ENCODE data around the gene OR52K2.
A peak's percentile ranks its signal among the peaks of the same experiment; 100 is the strongest.
"Not testable (repeated sequence)": the region's sequence is repeated elsewhere in the genome, so short reads cannot be mapped to it uniquely, and the experiment has no call there.

Gene OR52K2

DNA sequence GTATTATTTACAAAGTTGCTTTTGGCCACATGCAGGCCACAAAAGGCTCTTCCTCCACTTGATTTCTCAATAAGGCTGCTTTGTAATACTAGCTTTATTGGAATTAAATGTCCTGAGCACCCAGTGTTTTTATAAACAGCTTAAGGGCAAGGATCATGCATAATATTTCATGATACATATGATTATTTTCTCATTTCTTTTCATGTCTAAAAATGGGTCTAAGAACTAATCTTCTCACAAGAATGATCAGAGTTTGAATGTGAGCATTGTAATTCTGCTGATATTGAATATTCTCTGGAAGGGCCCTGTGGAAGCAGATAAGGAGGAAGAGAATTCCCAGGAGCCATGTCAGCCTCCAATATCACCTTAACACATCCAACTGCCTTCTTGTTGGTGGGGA lies at the start of gene OR52K2:
TSS of gene OR52K2 (plus strand) at position 301 of the 400 bp plus-strand sequence. CDS start at position 346, 45 bp downstream.
- no peak for DNase-seq (ENCODE audit: low spot score)

- DNase-seq (ENCODE audit: low spot score), result not testable (repeated sequence)
Measured at GRCh38 chr11:4406206-4406605, 42.9 kb upstream of the OR52K2 start.

- DNase-seq (ENCODE audit: low spot score), result no peak
Measured at GRCh38 chr11:4416306-4416705, 32.8 kb upstream of the OR52K2 start.

DNA sequence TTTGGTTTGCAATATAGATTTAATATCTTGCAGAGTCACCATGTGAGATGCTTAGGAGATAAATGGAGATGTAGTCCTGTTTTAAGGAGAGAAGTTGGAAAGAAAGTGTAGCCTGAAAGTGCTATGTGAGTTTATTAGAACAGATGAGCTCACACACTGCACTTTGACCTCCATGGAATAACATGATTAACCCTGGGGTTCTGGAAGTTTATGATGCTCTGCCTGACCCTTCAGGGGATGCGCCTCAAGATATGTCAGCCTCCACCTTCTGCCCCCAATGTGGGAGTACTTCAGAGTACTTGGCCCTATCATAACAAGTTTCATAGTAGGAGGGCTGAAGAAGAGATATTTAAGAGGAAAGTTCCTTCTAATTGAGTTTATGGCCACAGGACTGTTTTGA lies 32.3 kb upstream of the OR52K2 start:
- DNase-seq (ENCODE audit: low spot score), result no peak

- no peak for DNase-seq (ENCODE audit: low spot score)
Measured at GRCh38 chr11:4418403-4418802, 30.7 kb upstream of the OR52K2 start.

DNA sequence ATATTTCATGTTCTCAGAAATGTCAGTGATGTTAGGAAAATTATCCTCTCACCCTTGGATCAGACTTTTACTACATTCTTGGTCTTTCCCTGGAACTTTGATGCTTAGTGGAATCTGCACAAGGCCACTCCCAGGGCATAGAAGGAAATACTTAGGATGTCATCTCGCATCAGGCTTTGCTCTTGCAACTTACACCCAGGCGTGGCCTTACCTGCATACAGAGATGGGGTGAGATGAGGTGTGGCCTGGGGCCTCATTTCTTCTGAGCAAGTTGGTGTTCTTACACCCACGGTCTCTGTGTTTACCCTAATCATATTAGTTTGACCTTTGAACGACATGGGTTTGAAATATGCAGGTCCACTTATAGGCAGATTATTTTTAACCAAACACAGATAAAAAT lies 19.0 kb upstream of the OR52K2 start:
- no peak for DNase-seq (ENCODE audit: low spot score)

DNA sequence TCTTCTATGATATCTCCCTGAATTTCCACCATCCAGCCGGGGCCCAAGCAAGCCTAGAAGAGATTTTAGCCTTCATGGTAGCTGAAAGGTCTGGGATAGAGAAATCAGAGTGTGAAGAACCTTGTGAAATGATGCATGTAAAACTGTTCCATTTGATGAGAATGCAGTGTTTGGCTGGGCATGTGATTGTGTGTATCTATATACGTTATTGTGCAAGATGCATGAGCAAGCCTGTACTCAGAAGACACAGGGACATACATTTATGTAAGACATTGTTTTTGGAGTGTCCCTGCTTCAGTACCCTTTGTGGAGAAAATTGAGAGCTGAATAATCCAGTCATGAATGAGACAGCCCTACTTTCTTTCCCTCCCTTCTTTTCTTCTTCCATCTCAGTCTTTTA lies 15.2 kb upstream of the OR52K2 start:
- no peak for DNase-seq (ENCODE audit: low spot score)

- no peak for DNase-seq (ENCODE audit: low spot score)
Measured at GRCh38 chr11:4436411-4436810, 12.7 kb upstream of the OR52K2 start.

DNA sequence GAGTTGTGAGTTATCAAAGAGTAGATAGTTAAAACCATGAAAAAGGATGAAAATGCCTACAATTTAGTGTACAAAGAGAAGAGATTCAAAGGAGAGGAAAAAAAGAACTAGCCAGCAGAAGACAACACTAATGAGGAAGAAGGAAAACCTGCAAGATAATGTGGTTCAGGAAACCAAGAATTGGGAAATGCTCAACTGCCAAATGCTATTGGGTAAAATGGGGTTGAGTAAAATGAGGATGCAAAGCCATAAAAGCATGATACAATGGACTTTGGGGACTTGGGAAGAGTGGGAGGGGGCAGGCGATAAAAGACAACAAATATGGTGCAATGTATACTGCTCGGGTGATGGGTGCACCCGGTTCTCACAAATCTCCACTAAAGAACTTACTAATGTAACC lies 7.6 kb upstream of the OR52K2 start:
- no peak for DNase-seq (ENCODE audit: low spot score)

- DNase-seq (ENCODE audit: low spot score), result no peak
Measured at GRCh38 chr11:4443232-4443891, 5.7 kb upstream of the OR52K2 start.

DNA sequence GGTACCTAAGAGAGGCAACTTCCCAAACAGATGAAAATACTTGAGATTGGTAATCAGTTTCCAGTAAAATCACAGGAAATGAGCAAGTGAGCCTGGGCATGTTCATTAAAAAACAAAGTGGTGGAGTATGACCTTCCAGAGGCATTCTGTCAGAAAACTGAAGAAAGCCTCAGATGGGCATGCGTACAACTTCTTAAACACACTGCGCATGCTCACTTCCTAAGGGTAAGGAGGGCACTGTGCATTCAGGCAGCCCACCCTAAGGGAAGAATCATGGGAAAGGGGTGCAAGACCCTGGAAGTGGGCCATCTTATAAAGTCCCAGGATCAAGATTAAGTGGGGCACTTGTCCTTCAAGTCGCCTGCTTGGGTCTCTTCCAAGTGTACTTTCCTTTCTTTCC lies 4.0 kb downstream of the OR52K2 start:
- DNase-seq (ENCODE audit: low spot score), result no peak

- DNase-seq (ENCODE audit: low spot score), result no peak
Measured at GRCh38 chr11:4454021-4454420, 4.9 kb downstream of the OR52K2 start.

GRCh38 chr11:4455419-4455818 lies 6.3 kb downstream of the OR52K2 start:
- no peak for DNase-seq (ENCODE audit: low spot score)

GRCh38 chr11:4459500-4459899 lies 10.4 kb downstream of the OR52K2 start:
- peak; percentile 6 for DNase-seq (ENCODE audit: low spot score)

- no peak for DNase-seq (ENCODE audit: low spot score)
Measured at GRCh38 chr11:4460151-4460550, 11.1 kb downstream of the OR52K2 start.

- no peak for DNase-seq (ENCODE audit: low spot score)
Measured at GRCh38 chr11:4464216-4465159, 15.4 kb downstream of the OR52K2 start.

DNA sequence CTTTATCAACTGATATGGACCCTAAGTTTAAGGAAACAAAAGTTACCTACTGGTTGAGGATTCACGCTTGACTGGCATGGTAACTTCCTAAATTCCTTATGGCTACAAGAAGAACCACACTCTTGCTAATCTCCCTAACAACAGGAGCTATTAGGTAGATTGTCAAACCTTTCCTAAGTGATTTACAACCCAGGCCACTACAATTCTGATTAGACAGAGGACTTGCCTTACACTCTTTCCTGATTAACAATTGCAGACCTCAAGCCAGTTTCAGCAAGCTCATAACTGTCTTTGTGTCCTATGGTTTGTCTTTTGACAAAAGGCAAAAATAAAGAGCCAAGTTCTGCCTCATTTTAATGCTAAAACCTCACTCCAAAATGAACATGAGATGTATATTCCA lies 16.3 kb downstream of the OR52K2 start:
- DNase-seq (ENCODE audit: low spot score), result no peak

DNA sequence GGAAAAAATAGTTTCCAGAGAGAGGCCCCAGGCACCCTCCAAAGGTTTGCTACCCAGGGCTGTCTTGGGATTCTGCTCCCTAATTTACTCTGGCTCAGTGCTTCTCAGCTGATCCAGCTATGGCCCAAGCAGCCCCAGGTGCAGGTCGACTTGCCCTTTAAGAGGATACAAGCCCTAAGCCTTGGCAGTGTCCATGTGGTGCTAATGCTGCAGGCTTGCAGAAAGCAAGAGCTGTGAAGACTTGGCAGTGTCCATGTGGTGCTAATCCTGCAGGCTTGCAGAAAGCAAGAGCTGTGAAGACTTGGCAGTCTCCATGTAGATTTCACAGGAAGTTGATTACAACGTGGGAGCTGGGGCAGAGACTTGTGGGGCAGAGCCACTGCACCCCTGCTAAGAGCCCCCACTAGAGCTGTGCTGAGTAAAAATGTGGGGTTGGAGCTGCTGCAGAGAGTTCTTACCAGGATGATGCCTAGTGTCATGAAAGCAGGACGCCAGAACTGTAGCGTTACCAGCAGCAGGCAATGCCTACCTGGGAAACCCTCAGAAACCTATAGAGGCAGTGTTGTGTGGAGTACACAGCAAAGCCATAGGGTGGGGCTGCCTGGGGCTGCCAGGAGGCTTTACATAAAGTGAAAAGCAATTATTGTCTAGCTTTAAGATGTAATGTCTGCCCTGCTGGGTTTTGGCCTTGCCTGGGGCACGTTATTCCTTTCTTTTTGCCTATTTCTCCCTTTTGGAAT lies 17.2 kb downstream of the OR52K2 start:
- DNase-seq (ENCODE audit: low spot score), result no peak

DNA sequence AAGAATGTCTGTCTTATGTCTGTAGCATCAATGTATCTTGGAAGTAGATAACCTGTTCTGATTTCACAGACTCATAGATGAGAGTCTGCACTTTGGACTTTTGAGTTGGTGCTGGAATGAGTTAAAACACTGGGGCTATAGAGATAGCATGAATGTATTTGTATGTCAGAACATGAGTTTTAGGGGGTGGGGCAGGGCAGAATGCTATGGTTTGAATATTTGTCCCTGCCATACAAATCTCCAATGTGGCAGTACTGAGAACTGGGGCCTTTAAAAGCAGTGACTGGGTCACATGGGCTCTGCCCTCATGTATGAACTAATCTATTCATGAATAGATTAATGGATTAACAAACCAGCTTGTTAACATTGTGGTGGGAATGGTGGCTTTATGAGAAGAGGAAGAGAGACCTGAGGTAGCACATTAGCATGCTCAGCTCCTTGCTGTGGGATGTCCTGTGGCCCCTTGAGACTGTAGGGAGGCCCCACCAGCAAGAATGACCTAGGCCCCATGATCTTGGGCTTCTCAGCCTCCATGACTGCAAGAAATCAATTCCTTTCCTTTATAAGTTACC lies 17.9 kb downstream of the OR52K2 start:
- DNase-seq (ENCODE audit: low spot score), result no peak

DNA sequence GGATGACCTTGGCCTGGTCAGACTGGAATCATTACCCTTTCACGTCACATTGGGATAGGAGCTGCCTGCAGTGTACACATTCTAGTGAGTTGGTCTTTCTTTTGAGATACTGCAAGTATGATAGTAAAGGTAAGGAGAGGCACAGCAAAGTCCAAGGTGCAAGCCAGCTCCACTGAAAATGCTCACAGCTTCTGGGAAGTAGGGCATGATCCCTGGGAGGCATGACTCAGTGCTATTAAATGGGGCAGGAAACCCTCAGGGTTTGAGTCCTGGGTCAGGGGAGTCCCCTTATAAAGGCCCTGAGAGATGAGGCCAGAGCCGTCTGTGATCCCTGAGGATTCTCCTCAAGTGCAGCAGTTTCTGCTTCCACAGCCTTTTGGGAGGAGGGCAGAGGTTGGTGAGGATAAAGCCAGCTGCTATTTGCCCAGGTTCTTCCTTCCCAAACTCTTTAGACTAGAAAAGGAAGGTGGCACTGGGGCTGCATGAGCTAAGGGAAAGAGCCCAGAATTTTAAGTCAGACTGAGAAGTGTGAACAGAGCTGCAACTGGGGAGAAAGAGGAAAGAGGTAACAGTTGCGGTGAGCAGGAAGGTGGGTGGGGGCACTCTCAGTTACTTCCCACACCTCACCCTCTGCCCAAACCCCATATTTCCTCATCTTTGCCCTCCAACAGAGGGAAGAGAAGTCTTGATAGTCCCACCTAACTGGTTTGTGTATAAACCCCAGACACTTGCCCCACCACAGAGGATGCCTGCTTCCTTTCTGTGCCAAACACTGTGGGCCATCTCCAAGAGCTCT lies 18.9 kb downstream of the OR52K2 start:
- DNase-seq (ENCODE audit: low spot score), result no peak

- no peak for DNase-seq (ENCODE audit: low spot score)
Measured at GRCh38 chr11:4479644-4480043, 30.5 kb downstream of the OR52K2 start.
